GF-D8 (cell line): ENCODE measurements around the gene PFKFB4.
A peak's percentile ranks its signal among the peaks of the same experiment; 100 is the strongest.
"Not testable (repeated sequence)": the region's sequence is repeated elsewhere in the genome, so short reads cannot be mapped to it uniquely, and the experiment has no call there.

ENCODE experiments used
- DNase-seq: peaks from one replicate; lab custom pipeline; 2025; lab: John Stamatoyannopoulos, UW

PFKFB4 gene

DNA sequence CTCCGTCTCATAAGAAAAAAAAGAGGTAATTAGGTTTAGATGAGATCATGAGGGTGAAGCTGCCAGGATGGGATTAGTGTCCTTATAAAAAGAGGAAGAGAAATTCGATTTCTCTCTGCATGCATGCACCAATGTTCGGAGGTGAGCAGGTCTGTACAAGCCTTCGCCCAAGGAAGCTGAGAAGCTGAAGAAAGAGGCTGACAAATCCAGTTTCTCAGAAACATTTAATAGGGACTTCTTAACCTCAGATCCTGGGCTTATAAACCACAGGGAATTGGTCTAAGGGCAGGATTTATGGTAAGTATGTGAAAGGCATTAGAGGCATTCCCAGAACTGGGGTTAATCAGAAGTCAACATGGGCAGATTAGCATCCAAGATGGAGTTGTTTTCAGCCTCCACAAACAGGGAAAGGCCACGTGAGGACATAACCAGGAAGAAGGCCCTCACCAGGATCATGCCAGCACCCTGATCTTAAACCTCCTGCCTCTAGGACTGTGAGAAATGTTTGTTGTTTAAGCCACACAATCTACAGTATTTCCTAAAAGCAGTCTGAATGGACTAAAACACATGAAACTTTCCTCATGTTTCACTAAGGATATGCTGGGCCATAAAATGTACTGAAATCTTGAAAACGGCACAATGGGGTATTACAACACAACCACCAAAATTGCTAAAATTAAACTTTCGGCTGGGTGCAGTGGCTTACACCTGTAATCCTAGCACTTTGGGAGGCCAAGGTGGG lies 64.0 kb downstream of the PFKFB4 start:
- no peak for DNase-seq

- no peak for DNase-seq
Measured at GRCh38 chr3:48486952-48487351, 69.7 kb downstream of the PFKFB4 start.

- DNase-seq: not testable (repeated sequence)
Measured at GRCh38 chr3:48482822-48483221, 73.8 kb downstream of the PFKFB4 start.

GRCh38 chr3:48480891-48481290 lies 75.7 kb downstream of the PFKFB4 start:
- not testable (repeated sequence) for DNase-seq

DNA sequence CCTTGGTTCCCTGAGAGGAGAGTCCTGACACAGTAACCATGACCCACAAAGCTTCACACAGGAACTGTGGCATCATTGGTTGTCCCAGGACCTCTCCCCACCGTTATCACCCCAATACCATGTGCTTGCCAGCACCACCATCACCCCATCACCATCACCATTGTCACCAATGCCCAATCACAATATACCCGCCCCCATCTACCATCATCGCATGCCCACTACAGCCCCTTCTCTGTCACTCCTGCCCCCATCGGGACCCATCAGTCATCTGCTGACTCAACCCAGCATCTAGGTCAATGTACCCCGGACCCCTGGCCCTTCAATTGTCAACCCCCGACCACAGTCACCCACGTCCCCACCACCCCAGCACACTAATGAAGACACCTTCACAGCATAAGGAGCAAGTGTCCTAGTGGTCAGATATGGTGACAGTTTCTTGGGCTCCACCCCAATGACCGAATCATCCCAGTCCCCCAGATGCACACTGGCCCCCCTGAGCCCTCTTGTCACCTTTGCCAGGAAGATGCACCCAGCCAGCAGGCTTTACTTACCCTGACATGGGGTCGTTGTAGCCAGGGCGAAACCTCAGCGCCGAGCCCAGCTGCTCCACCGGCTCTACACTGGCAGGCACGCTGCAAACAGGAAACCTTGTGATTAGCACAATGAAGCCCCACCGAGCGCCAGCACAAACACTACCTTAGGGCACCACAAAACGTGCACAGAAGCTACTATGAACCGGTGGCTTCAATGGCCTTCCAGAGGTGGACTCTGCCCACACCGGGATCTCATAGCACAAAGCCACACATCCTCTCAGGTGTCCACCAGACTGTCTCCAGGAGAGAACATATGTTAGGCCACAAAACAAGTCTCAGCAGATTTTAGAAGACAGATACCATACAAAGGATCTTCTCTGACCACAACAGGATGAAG lies 77.7 kb downstream of the PFKFB4 start:
- peak; percentile 47 for DNase-seq

- DNase-seq: no peak
Measured at GRCh38 chr3:48477959-48478520, 78.6 kb downstream of the PFKFB4 start.

DNA sequence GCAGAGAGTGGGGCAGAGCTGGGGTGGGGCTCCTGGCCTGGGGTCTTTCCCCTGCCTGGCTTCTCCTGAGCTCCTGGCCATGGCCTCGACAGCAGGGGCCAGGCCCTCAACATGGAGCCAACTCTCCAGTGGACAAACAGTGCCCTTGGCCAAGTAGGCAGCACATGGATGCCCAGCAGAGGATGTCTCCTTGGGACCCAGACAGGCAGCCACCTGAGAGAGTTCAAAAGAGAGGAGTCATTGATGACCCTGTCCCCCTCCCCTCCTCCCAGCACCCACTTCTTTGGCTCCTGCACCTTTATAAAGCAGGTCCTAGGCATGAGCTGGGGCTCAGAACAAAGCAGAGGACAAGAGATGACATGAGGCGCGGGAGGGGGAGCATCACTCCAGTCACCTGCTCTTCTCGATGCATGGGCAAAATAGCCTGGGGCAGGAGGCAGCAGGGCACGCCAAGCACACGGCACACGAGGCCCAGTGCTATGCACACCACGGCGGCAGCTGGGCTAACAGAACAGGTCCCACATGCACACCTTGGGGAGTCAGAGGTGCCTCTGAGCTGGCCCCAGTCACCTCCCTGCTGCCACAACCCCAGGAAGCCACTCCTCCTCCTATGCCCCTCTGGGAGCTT lies 80.1 kb downstream of the PFKFB4 start:
- DNase-seq: no peak

DNA sequence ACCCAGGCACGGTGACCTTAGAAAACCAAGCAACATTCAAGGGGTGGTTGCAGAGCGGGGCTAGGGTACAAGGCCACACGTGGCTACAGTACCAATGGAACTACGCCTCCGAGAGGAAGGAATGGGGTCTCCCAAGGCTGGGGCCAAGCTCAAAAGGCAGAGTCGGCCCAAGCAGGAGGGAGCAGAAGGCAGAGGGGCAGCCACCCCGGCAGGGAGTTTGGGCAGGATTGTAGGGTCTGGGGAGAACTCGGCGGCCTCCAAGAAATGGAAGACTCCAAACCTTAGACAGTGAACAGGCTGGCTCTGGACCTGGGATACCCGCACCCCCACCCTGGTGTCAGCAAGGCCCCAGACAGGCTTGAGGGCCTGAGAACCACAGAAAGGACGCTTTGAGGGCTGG lies 81.4 kb downstream of the PFKFB4 start:
- DNase-seq: no peak

GRCh38 chr3:48474619-48475018 lies 82.0 kb downstream of the PFKFB4 start:
- no peak for DNase-seq

DNA sequence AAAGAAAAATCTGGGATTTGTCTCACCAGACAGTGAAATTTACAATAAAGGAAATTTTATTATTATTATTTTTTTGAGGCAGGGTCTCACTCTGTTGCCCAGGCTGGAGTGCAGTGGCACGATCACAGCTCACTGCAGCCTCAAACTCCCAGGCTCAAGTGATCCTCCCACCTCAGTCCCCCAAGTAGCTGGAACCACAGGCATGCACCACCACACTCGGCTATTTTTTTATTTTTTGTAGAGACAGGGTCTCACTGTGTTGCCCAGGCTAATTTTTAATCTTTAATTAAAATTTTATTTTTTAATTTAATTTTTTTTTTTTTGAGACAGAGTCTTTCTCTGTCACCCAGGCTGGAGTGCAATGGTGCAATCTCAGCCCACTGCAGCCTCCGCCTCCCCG lies 82.6 kb downstream of the PFKFB4 start:
- DNase-seq: not testable (repeated sequence)

DNA sequence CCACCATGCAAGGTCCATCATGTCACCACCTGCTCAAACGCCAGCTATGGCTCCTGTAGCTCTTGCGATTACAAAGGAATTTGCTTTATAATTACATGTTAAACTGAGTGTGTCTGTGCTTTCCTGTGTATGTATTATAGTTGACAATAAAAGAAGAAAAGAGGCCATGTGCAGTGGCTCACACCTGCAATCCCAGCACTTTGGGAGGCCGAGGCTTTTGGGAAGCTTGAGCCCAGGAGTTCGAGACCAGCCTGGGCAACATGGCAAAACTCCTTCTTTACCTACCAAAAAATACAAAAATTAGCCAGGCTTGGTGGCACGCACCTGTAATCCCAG lies 83.0 kb downstream of the PFKFB4 start:
- no peak for DNase-seq

DNA sequence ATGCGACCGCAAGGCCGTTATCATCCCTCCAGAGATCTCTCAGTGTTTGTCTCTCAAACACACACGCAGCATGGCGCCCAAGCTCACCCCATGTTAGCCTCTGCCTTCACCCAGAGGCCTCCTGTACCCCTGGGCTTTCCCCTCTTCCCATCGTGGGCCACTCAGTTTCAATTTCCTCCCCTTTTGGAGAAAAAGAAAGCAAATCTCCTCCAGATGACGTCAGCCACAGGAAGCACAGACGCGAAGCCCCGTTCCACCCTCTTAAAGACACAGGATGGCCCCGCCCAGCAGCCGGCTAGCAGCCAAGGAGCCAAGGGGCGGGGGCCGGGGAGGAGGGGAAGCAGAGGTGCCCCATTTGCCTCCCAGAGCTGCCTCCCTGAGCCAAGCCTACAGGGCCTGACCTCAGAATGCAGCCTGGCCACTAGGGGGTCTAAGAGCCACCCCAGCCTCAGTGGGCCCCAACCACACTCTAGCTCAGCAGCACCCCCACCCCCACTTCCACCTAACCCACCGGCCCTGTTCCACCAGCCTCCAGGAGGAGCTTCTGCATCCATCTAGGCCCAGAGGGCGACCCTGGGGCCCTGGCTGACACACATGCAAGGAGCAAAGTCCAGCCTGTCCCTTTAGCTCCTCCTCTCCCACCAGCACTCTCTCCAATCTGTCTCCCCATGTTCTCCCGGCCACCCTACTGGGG lies 83.5 kb downstream of the PFKFB4 start:
- DNase-seq: peak; percentile 73

GRCh38 chr3:48472673-48472922 lies 84.0 kb downstream of the PFKFB4 start:
- no peak for DNase-seq

DNA sequence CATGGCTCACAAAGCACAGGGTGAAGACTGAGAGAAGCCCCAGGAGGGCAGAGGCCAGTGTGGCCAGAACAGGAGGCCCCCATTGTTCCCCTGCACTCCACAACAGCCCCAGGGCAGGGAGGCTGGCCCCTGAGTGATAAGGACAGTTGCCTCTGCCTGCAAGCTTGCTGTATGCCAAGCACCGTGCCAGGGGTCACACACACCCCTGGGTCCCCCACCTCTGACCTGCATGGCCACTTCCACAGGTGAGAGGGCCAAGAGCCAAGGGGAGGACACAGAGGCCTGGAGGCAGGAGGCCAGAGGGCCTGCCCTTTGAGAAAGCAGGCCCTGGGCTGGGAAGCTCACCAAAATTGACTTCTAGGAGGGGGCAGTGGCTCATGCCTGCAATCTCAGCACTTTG lies 86.3 kb downstream of the PFKFB4 start:
- no peak for DNase-seq

DNA sequence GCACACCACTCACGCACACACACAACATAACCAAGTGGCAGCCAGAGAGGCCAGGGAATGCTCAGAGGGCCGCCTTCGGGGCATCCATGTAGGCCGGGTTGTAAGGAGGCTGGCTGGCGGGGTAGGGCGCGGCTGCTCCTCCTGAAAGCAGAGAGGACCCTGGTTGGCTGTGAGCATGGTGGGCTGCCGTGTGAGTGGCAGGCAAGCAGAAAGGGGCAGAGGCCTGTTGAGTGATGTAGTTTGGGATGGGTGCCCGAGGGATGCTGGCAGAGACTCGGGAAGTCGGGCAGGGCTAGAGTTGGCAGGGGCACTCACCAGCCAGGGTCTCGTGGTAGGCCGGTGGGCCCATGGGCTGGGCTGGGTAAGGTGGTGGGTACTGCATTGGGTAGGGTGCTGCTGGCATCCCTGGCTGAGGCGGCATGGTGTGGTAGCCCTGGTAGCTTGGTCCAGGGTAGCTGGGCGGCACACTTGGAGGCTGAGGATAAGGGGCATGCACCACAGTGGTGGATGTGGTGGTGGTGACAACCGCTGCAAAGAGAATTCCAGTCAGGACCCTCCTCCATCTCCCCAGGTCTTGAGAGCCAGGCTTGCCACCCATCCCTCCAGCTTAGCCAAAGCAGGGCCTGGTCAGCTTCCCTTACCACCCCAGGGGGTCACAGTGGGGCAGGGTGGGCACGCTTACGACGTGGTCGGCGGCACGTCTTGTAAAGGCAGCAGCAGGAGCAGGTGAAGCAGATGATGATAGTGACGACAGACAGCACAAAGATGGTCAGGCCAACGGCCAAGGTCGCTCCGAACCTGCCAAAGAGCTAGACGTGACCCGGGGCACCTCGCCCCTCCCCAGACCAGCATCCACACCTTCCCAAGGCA lies 87.3 kb downstream of the PFKFB4 start:
- DNase-seq: no peak

- no peak for DNase-seq
Measured at GRCh38 chr3:48468329-48468731, 88.3 kb downstream of the PFKFB4 start.
